Endothelial cell of umbilical vein (primary cell): Measurements from ENCODE around the gene CLPTM1L. TPM values are rescaled to one million over a fixed set of nuclear protein-coding genes. Genes with fewer than 3 reads are reported as not detected.

ENCODE experiments used
- BruUV-seq: library from RNA; stranded (reverse); fragments of 400-500 nt; replicated peaks from 2 replicates; lab custom pipeline; 2021; lab: Mats Ljungman, UMichigan
- CTCF ChIA-PET: fragments of 300-600, 350-600 bp; sonication (Branson Sonifier 250); formaldehyde crosslinking; loops from one replicate; lab custom pipeline; 2021; ENCODE audit warnings: antibody characterized with exemption, inconsistent platforms; lab: Charles Lee
- POLR2A ChIA-PET: fragments of 300-600, 350-600 bp; sonication (Branson Sonifier 250); formaldehyde crosslinking; loops from one replicate; lab custom pipeline; 2021; ENCODE audit warnings: antibody characterized with exemption, inconsistent platforms; lab: Charles Lee
- DNase-seq: peaks from one replicate; pipeline ENCODE4 v3.0.0-alpha.2; 2011; ENCODE audit warnings: low read depth, low spot score
- FAIRE-seq: peaks from 2 replicates; lab custom pipeline; 2011; peaks lifted over from hg19 to GRCh38; lab: Jason Lieb, UNC
- H2AFZ ChIP-seq: 2 replicates; pipeline ENCODE4 v1.6.0; 2012; ENCODE audit warnings: low read depth, low read length, control low read depth, inconsistent platforms
- H3K27ac ChIP-seq: 2 replicates; pipeline ENCODE4 v1.5.1; 2011; ENCODE audit warnings: low read depth, mild to moderate bottlenecking, control low read depth, low read length, moderate library complexity; ENCODE audit not compliant: insufficient read depth
- H3K27me3 ChIP-seq, 2 experiments: 2 replicates each; pipeline versions ENCODE4 v1.6.0 to v1.6.1; 2011; ENCODE audit warnings: low read length in 2 of 2, mixed read lengths in 1 of 2; ENCODE audit not compliant: control insufficient read depth in 2 of 2, insufficient read depth in 2 of 2
- H3K36me3 ChIP-seq, 2 experiments: 2 replicates in 1 of 2; 3 replicates in 1 of 2; pipeline ENCODE4 v1.5.1; 2011; ENCODE audit warnings: low read length in 2 of 2, mild to moderate bottlenecking in 1 of 2, moderate library complexity in 1 of 2; ENCODE audit not compliant: control insufficient read depth in 2 of 2, insufficient read depth in 2 of 2; ENCODE audit errors: extremely low read depth in 1 of 2
- H3K4me1 ChIP-seq: 3 replicates; pipeline ENCODE4 v1.5.1; 2011; ENCODE audit warnings: mild to moderate bottlenecking, low read length; ENCODE audit not compliant: control insufficient read depth, insufficient read depth; ENCODE audit errors: extremely low read depth
- H3K4me2 ChIP-seq: 2 replicates; pipeline ENCODE4 v1.6.1; 2011; ENCODE audit warnings: low read length, control low read depth, mixed read lengths; ENCODE audit not compliant: insufficient read depth
- H3K4me3 ChIP-seq, 3 experiments: fragments of 200-600 bp in 1 of 3; sonication (generic), shearing (Covaris generic) in 1 of 3; replicated peaks in 1 of 3; 2 replicates each; pipeline ENCODE4 v1.5.1; 2011 to 2016; ENCODE audit warnings: control low read depth in 3 of 3, low read length in 3 of 3, mild to moderate bottlenecking in 2 of 3, inconsistent platforms in 1 of 3, low read depth in 1 of 3, moderate library complexity in 1 of 3; ENCODE audit not compliant: insufficient read depth in 1 of 3
- H3K79me2 ChIP-seq: 2 replicates; pipeline ENCODE4 v1.6.0; 2012; ENCODE audit warnings: low read length, inconsistent platforms; ENCODE audit not compliant: control insufficient read depth, insufficient read depth
- H3K9ac ChIP-seq: replicated peaks from 2 replicates; pipeline ENCODE3; 2011; ENCODE audit warnings: low read length, control low read depth; ENCODE audit not compliant: insufficient read depth; ENCODE audit errors: extremely low read depth
- H3K9me1 ChIP-seq: replicated peaks from 3 replicates; pipeline ENCODE4 v1.6.0; 2011; ENCODE audit warnings: mild to moderate bottlenecking, low read length; ENCODE audit not compliant: control insufficient read depth, insufficient read depth; ENCODE audit errors: extremely low read depth
- H3K9me3 ChIP-seq: replicated peaks from 2 replicates; pipeline ENCODE4 v1.5.1; 2012; ENCODE audit warnings: low read length, inconsistent platforms; ENCODE audit not compliant: control insufficient read depth, insufficient read depth
- H4K20me1 ChIP-seq: replicated peaks from 2 replicates; pipeline ENCODE3; 2011; ENCODE audit warnings: mild to moderate bottlenecking, low read length; ENCODE audit not compliant: control insufficient read depth, insufficient read depth; ENCODE audit errors: extremely low read depth
- CTCF ChIP-seq, 2 donors: IDR thresholded peaks; 1 replicate in 1 of 2; 2 replicates in 1 of 2; pipeline ENCODE4 v1.5.1; 2011; ENCODE audit warnings: low read length in 2 of 2, mild to moderate bottlenecking in 2 of 2, moderate library complexity in 2 of 2, control low read depth in 1 of 2, inconsistent platforms in 1 of 2, low read depth in 1 of 2; ENCODE audit not compliant: insufficient read depth in 1 of 2; ENCODE audit errors: extremely low read depth in 1 of 2
- EZH2 ChIP-seq: IDR thresholded peaks from 2 replicates; pipeline ENCODE4 v1.6.1; 2012; ENCODE audit warnings: borderline replicate concordance, low read depth, mild to moderate bottlenecking, moderate library complexity, low read length, inconsistent platforms; ENCODE audit not compliant: severe bottlenecking
- FOS ChIP-seq: IDR thresholded peaks from 2 replicates; pipeline ENCODE4 v1.6.1; 2011; ENCODE audit warnings: mild to moderate bottlenecking, low read length, moderate library complexity, borderline replicate concordance; ENCODE audit not compliant: insufficient read depth
- GATA2 ChIP-seq: IDR thresholded peaks from 2 replicates; pipeline ENCODE4 v1.7.0; 2011; ENCODE audit warnings: low read depth, mild to moderate bottlenecking, moderate library complexity, mixed read lengths, low read length; ENCODE audit not compliant: insufficient read length, insufficient read depth
- JUN ChIP-seq: IDR thresholded peaks from 2 replicates; pipeline ENCODE4 v1.6.1; 2011; ENCODE audit warnings: borderline replicate concordance, low read depth; ENCODE audit not compliant: insufficient read length, insufficient read depth
- MAX ChIP-seq: IDR thresholded peaks from 2 replicates; pipeline ENCODE4 v1.6.1; 2011; ENCODE audit not compliant: insufficient read depth, insufficient read length
- MYC ChIP-seq: IDR thresholded peaks from one replicate; pipeline ENCODE4 v1.6.1; 2011; ENCODE audit warnings: mild to moderate bottlenecking, low read depth, low read length
- POLR2A ChIP-seq: IDR thresholded peaks from 2 replicates; pipeline ENCODE4 v1.6.1; 2012; ENCODE audit warnings: low read depth, mild to moderate bottlenecking, control low read depth, low read length
- POLR2AphosphoS5 ChIP-seq: IDR thresholded peaks from 2 replicates; pipeline ENCODE4 v1.6.1; 2012; ENCODE audit warnings: low read depth, mild to moderate bottlenecking, control low read depth, low read length, moderate library complexity; ENCODE audit not compliant: insufficient read depth
- dilution Hi-C: fragments of 300-500 bp; cut with MboI; formaldehyde crosslinking; loops from one replicate; pipeline ENCODE4 v1.15.0; 2019; ENCODE audit warnings: low sequenced_read_pairs; ENCODE audit not compliant: extremely low pct_ligation_motif_present
- intact Hi-C: fragments of 100-400 bp; cut with micrococcal nuclease; formaldehyde crosslinking; loops from one replicate; pipeline ENCODE4 v1.10.0; 2022
- polyA plus RNA-seq, 4 experiments: library from polyadenylated mRNA; depleted of rRNA in 3 of 4; stranded (reverse) in 3 of 4; unstranded in 1 of 4; fragments of >200 nt; gene quantifications; 2 replicates each; pipeline versions ENCODE4 v1.2.1 to v1.2.3, GENCODE V29; 2011 to 2012; ENCODE audit warnings: missing spikeins in 1 of 4
- total RNA-seq: library from RNA; stranded (reverse); gene quantifications from 2 replicates; pipeline ENCODE4 v1.2.3, GENCODE V29; 2021

CLPTM1L gene
- total and polyA plus RNA-seq, 2 donors (not counting 3 experiments of a cell fraction or from before 2014, with no cell fraction given), result 116 to 191 TPM

- H3K9ac ChIP-seq, result no peak overlapping the region
- dilution Hi-C loops (no loop called here), intact Hi-C loops (no loop called here)
- ChIA-PET POLR2A (no interaction called here), CTCF (no interaction called here)
- H4K20me1 ChIP-seq, result no peaks in the 10 kb centered on the region
- no peaks in the 10 kb centered on the region for H3K9me3 ChIP-seq
- no peaks in the 10 kb centered on the region for H3K79me2 ChIP-seq
- no peak overlapping the region for H3K4me2 ChIP-seq
- no peak for DNase-seq
- H3K4me1 ChIP-seq, result peaks cover 3% of the 10 kb centered on the region
- no peak for TF ChIP-seq CTCF (IDR thresholded peaks at IDR 0.05; ENCODE audit: extremely low read depth in 1 of 2, insufficient read depth in 1 of 2, low read depth in 1 of 2, low read length in 2 of 2)
- TF ChIP-seq MAX, result no peak
- no peak for TF ChIP-seq FOS
- no peak for TF ChIP-seq GATA2
- no peak for TF ChIP-seq MYC
- TF ChIP-seq POLR2AphosphoS5, result no peak
- no peak for TF ChIP-seq JUN
- no peak for TF ChIP-seq POLR2A
- TF ChIP-seq EZH2, result no peak
- no peaks in the 10 kb centered on the region for H3K9me1 ChIP-seq
- H2AFZ ChIP-seq, result no peak overlapping the region
- no peak overlapping the region for H3K27ac ChIP-seq
- no peak for FAIRE-seq
- no peak overlapping the region for H3K4me3 ChIP-seq
- no TSS peak for BruUV-seq
- no peaks in the 10 kb centered on the region for H3K36me3 ChIP-seq
- peaks cover 0 to 11% of the 10 kb centered on the region in 2 experiments for H3K27me3 ChIP-seq
Measured at GRCh38 chr5:1388383-1388967, 43.6 kb upstream of the CLPTM1L start.
